Right atrium auricular region (tissue), 2 donors: Measurements from ENCODE around the gene CNIH2. TPM values are rescaled to one million over a fixed set of nuclear protein-coding genes. Genes with fewer than 3 reads are reported as not detected.
A peak's percentile ranks its signal among the peaks of the same experiment; 100 is the strongest.

Experiments used
- DNase-seq: peaks from one replicate; pipeline ENCODE4 v3.0.0-alpha.2; 2019; ENCODE audit warnings: low spot score
- H3K27ac ChIP-seq, 2 donors: fragments of 200-600 bp; sonication (generic); 1 replicate in 1 of 2; 2 replicates in 1 of 2; pipeline ENCODE4 v1.5.1; 2016 to 2019
- H3K27me3 ChIP-seq, 2 donors: fragments of 200-600 bp; sonication (generic); one replicate each; pipeline versions ENCODE4 v1.5.1 to v1.6.0; 2017 to 2019
- H3K36me3 ChIP-seq: fragments of 200-600 bp; sonication (generic); one replicate; pipeline ENCODE4 v1.5.1; 2016
- H3K4me1 ChIP-seq, 2 donors: fragments of 200-600 bp; sonication (generic); one replicate each; pipeline versions ENCODE4 v1.5.1 to v1.6.0; 2017 to 2019
- H3K4me3 ChIP-seq, 2 donors: fragments of 200-600 bp; sonication (generic); 1 replicate in 1 of 2; 2 replicates in 1 of 2; pipeline ENCODE4 v1.5.1; 2017 to 2019; ENCODE audit warnings: mild to moderate bottlenecking in 1 of 2, moderate library complexity in 1 of 2
- H3K9me3 ChIP-seq, 2 donors: fragments of 200-600 bp; sonication (generic); one replicate each; pipeline ENCODE4 v1.5.1; 2019
- CTCF ChIP-seq, 2 donors: fragments of 200-600 bp; sonication (generic); IDR thresholded peaks; one replicate each; pipeline ENCODE4 v1.5.1; 2019; ENCODE audit warnings: antibody characterized with exemption in 2 of 2
- total RNA-seq, 2 donors: library from RNA; depleted of rRNA; stranded (reverse); fragments of >200 nt; gene quantifications; one replicate each; pipeline ENCODE4 v1.1.0, GENCODE V29; 2016

Gene CNIH2
- total RNA-seq, 2 donors from 2014 or later = not detected

- Histone ChIP-seq H3K9me3 (no peaks in the 10 kb centered on the region), H3K4me3 (no peak overlapping the region), H3K27me3 (no peaks in the 10 kb centered on the region), H3K27ac (peak overlapping the region in 1 of 2 donors; percentile 47), H3K4me1 (peaks cover 0 to 36% of the 10 kb centered on the region in 2 donors), H3K36me3 (no peaks in the 10 kb centered on the region)
- no peak for TF ChIP-seq CTCF (IDR thresholded peaks at IDR 0.05)
- DNase-seq = no peak
These were observed 43.6 kb downstream of the CNIH2 start for GRCh38 chr11:66321606-66322005.

GRCh38 chr11:66322732-66323427 lies 44.9 kb downstream of the CNIH2 start:
- Histone ChIP-seq H3K4me1 (peaks cover 4 to 36% of the 10 kb centered on the region in 2 donors), H3K36me3 (no peaks in the 10 kb centered on the region), H3K27ac (peak overlapping the region; percentile 31 to 47), H3K27me3 (no peaks in the 10 kb centered on the region), H3K9me3 (no peaks in the 10 kb centered on the region), H3K4me3 (no peak overlapping the region)
- DNase-seq = peak; percentile 83
- no peak for TF ChIP-seq CTCF (IDR thresholded peaks at IDR 0.05)

- H3K27me3 ChIP-seq = no peaks in the 10 kb centered on the region
- no peaks in the 10 kb centered on the region for H3K9me3 ChIP-seq
- no peak for DNase-seq
- peaks cover 4 to 36% of the 10 kb centered on the region in 2 donors for H3K4me1 ChIP-seq
- H3K4me3 ChIP-seq = no peak overlapping the region
- no peak overlapping the region for H3K27ac ChIP-seq
- TF ChIP-seq CTCF (IDR thresholded peaks at IDR 0.05) = no peak
- H3K36me3 ChIP-seq = no peaks in the 10 kb centered on the region
These were observed 45.7 kb downstream of the CNIH2 start for GRCh38 chr11:66323684-66324083.

- no peaks in the 10 kb centered on the region for H3K27me3 ChIP-seq
- no peak overlapping the region for H3K4me3 ChIP-seq
- H3K4me1 ChIP-seq = peaks cover 4 to 39% of the 10 kb centered on the region in 2 donors
- TF ChIP-seq CTCF (IDR thresholded peaks at IDR 0.05) = no peak
- H3K27ac ChIP-seq = no peak overlapping the region
- no peak for DNase-seq
- H3K9me3 ChIP-seq = no peaks in the 10 kb centered on the region
- H3K36me3 ChIP-seq = no peaks in the 10 kb centered on the region
These were observed 46.7 kb downstream of the CNIH2 start for GRCh38 chr11:66324664-66325063.

- no peak for DNase-seq
These were observed 47.3 kb downstream of the CNIH2 start for GRCh38 chr11:66325263-66325671.

More at GRCh38 chr11:66325263-66325671, 47.3 kb downstream of the CNIH2 start:
- TF ChIP-seq CTCF (IDR thresholded peaks at IDR 0.05) = no peak
- H3K4me1 ChIP-seq = peaks cover 4 to 39% of the 10 kb centered on the region in 2 donors
- no peaks in the 10 kb centered on the region for H3K36me3 ChIP-seq
- no peaks in the 10 kb centered on the region for H3K27me3 ChIP-seq
- H3K4me3 ChIP-seq = no peak overlapping the region
- peak overlapping the region; percentile 79 to 87 for H3K27ac ChIP-seq
- H3K9me3 ChIP-seq = no peaks in the 10 kb centered on the region
